ENCODE data around the gene AHNAK.
"Not testable (repeated sequence)": the region's sequence is repeated elsewhere in the genome, so short reads cannot be mapped to it uniquely, and the experiment has no call there.

Gene AHNAK

DNA sequence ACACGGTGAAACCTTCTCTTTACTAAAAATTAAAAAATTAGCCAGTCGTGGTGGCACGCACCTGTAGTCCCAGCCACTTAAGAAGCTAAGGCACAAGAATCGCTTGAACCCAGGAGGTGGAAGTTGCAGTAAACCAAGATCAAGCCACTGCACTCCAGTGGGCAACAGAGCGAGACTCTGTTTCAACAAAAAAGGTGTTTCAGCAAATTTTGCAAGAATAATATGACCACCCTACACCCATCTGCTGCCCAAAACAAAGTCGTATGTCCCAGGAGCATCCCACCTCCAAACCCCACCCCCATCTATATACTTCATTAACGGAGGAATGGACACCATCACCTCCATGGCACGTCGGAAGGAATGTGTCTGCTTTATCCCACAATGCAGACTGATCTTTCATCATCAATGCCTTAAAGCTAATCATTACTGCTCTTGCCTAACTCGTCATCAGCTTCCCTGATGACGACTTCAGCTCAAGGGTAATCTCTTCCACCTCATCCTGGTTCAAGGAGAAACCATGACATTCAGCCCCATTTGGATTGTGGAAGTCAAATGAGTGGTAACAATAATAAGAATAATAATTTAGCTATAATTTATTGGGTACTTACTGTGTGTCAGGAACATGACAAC, 93.7 kb downstream of the AHNAK start:
- no peak for DNase-seq

DNA sequence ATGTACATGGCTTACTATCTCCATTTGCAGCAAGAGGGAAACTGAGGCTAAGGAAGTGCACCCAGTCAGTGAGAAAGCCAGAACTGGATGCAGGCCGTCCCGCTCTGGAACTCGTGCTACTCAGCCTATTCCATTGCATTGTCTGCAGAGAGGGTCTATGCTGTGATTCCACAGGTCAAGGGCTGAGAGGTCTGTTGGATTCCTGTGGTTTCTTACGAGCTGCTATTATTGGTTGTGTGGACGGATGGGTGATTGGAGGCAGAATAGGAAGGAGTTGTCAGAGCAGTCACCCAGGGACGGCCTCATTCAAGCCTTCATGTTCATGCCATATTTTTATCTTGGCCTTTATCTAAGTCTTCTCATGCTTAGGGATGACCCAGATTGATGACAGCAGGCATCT, 94.3 kb downstream of the AHNAK start:
- DNase-seq = no peak

DNA sequence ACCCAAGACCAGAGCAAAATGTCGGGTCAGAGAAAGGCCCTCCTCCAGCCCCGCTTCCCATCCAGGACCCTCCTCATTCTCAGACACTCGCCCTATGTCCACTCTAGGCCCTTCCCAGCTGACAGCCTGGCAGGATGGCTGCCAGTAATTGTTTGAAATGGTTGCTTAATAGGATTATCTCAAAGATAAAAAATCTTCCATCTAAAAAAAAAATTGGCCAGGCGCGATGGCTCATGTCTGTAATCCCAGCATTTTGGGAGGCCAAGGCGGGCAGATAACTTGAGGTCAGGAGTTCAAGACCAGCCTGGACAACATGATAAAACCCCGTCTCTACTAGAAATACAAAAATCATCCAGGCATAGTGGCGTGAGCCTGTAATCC, 95.4 kb downstream of the AHNAK start:
- DNase-seq = no peak

DNA sequence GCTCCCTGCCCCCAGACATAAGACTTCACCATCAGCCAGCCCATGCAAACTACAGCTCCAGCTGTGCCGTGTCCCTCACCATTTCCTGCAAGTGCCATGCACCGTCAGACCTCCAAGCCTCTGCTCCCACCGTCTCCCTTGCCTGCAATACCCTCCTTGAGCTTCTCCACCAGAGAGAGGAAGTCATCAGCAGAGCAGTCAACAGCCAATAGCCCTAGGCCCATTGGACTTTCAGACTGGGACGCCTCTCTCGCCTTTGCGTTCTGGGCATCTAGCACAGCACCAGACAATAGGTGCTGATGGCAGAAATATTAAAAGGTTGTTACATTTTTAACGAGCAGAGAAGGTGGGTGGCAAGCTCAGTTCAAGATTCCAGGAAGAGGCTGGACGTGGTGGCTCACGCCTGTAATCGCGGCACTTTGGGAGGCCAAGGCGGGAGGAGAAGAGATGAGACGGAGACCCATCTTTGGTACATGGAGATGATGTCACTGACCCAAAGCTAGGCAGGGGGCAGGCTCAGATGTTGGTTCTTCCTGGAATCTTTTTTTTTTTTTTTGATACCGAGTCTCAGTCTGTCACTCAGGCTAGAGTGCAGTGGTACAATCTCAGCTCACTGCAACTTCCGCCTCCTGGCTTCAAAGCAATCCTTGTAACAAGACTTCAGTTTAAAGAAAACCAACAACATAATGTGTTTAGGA, 95.9 kb downstream of the AHNAK start:
- DNase-seq = no peak

DNA sequence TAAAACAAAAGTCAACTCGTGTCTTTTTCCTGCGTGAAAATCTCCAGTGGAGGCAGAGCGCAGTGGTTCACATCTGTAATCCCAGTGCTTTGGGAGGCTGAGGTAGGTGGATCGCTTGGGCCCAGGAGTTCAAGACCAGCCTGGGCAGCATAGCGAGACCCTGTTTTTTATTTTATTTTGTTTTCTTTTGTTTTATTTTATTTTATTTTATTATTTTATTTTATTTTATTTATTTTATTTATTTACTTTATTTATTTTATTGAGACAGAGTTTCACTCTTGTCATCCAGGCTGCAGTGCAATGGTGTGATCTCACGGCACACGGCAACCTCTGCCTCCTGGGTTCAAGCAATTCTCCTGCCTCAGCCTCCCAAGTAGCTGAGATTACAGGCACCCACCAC, 96.7 kb downstream of the AHNAK start:
- not testable (repeated sequence) for DNase-seq

DNA sequence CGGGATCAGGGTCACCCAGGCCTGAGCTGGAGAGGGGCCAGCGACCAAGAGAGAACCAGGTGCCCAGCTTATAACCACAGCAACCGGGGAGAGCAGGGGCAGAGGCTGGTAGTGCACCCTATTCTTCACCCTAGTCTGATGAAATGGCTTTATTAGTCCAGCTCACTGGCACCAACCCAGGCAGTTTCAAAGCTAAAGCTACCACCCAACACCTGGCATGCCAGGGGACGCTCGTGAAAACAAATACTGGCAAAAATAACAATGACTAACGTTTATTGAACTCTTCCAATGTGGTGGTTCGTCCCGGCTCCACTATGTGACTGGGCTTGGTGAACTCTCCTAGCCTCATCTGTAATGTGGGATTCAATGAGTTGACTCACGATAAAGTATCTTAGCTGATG, 97.2 kb downstream of the AHNAK start:
- DNase-seq = no peak

DNA sequence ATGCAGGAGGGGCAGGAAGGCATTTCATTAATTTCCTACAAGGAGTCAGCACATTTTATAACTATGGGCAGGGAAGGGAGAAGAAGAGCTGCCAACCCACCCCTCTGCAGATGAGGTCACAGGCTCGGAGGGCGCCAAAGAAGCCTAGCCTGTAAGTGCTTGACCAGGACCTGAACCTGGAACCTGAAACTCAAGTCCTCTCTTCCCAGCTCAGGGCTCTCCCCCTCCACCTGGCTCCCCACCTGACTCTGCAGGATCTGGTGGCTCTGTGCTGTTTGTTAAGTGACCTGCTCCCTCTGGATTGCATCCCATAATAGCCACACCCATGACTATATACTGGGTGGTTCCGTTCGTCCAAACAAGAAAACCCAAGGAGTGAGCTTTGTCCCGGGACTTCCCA, 100.5 kb downstream of the AHNAK start:
- no peak for DNase-seq

DNA sequence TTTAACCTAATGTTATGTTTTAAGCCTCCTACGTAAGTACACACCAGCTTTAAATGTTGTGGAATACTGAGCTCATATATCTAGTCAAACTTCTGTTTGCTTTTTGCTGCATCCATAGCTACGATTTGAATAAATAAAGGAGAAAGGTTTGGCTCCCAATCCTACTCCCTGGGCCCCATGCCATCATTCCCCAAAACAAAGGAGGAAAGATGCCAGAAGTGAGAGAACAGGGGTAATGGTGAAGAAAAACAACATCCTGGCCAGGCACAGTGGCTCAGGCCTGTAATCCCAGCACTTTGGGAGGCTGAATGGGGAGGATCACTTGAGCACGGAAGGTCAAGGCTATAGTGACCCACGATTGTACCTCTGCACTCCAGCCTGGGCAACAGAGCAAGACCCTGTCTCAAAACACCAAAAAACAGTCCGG, 101.3 kb downstream of the AHNAK start:
- DNase-seq = no peak

DNA sequence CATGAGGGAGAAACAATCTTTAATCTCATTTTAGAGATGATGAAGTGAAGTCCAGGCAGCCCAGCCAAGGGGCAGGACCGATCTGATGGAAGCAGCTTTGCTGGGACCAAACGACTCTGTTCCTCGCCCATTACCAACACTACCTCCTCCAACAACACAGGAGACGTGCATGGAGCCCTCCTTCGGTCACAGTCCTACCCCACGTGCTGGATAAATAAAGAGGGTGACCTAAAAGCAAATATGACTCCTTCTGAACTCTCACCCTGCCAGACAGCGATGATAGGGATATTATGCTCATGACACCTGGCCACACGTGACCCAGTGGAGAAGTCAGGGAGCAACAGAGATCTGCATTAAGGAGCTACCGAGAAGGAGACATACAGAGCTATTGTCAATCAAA, 101.8 kb downstream of the AHNAK start:
- peak; percentile 60 for DNase-seq

DNA sequence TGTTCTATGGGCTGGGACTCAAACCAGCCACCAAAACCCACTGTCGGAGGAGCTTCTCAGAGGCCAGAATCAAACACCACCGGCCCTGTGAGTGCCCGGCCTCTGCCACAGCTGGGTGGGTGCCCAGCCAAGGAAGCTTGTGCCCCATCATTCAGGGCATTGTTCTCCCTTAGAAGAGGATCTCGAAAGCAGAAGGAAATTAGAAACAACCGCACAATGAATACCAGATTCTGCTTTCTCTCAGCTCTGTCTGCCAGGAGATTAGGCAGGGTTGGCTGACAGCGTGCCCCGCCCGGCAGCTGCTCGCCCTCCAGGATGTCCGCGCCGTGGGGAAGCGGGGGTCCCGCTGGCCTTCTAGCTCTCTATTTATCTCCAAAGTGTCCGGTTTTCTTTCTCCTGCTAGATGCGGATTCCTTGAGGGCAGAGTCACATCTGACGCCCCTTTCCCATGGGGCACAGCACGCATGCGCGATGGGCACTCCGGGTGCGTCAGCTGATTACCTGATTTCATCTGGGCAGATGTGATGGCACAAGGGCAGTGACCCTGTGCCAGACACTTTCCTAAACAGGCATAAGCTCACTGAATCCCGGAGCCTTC, 102.3 kb downstream of the AHNAK start:
- peak; percentile 92 for DNase-seq

DNA sequence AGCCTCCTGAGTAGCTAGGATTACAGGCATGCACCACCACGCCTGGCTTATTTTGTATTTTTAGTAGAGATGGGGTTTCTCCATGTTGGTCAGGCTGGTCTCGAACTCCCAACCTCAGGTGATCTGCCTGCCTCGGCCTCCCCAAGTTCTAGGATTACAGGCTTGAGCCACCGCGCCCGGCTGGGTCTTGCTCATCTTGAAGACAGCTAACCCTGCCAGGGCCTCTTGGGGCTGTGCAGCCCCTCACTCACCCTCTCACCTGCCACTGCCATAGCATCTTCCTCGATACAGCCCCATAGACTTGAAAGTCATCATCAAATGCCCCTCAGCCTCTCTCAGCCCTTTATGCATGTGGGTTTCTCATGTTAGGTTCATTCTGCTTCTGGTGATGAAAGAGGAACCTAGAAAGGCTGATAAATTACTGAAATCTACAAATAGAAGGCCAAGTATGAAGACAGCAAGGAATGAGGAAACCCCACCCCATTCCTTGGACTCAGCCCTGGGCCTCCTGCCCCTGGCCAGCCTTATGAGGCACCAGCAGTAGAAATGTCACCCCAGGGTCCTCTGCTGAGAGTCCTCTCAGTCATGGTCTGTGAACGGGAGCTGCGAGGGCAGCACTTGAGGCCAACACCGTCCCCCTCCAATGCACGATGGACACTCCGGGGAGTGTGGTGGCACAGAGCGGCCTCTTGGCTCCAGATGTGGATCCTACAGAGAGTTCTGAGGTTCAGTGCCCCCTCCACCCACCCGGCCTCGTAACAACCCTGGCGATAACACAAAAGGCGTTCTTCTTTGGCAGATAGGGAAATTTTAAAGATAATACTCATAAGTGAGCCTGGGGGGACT, 103.0 kb downstream of the AHNAK start:
- no peak for DNase-seq

DNA sequence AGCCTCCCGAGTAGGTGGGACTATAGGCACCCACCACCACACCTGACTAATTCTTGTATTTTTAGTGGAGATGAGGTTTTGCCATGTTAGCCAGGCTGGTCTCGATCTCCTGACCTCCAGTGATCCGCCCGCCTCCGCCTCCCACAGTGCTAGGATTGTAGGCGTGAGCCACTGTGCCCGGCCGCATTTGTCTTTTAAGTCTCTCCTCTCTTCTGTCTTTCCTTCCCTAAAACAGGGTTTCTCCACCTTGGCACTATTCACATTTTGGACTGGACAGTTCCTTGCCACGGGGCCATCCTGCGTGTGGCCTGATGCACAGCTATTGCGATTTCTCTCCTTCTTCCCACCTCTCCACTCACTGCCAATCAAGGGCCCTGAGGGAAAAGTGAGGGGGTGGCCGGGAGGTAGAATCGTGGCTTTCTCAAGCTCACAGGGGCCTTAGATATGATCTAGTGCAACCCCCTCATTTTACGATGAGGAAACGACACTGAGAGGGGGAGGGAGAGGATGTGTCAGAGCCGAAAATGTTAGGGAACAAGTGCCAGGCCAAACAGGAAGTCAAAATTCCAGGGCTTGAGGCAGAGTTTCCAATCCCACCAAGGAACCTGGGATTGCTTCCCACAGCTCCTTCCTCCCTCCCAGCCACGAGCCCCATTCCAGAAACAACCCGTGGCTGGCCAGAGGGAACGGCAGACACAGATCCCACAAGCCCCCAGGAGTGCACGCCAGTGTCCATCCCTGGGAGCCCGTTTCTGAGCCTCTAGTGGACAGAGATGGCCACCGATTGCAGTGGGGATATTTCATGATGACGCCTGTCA, 106.6 kb downstream of the AHNAK start:
- no peak for DNase-seq

DNA sequence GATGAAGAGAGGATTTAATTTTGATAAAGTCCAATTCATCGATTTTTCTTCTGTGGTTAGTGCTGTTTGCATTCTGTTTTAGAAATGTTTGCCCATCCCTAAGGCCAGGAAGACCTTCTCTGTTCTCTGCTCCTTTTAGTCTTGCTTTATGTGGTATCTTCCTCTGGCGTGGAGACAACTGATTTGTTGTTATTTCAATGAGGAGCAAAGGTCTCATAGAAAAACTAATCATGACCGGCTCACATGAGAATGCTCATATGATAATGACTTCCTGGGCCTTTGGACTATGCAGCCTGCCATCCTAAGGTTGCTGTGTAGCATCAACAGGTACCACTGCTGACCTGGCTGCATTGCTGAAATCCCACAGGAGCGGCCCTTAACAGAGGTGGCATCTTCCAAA, 108.0 kb downstream of the AHNAK start:
- peak; percentile 62 for DNase-seq

DNA sequence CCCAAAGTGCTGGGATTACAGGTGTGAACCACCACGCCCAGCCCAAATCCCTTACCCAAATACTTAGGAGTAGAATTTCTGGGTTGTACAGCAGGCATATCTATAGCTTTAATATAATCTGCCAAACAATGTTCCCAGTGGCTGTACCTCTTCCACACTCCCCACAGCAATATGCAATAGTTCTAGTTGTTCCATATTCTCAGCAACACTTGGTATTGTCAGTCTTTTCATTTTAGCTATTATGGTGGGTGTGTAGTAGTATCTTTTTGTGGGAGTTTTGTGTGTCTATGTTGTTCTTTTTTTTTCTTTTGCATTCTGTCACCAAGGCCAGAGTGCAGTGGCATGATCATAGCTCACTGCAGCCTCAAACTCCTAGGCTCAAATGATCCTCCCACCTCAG, 109.0 kb downstream of the AHNAK start:
- no peak for DNase-seq

DNA sequence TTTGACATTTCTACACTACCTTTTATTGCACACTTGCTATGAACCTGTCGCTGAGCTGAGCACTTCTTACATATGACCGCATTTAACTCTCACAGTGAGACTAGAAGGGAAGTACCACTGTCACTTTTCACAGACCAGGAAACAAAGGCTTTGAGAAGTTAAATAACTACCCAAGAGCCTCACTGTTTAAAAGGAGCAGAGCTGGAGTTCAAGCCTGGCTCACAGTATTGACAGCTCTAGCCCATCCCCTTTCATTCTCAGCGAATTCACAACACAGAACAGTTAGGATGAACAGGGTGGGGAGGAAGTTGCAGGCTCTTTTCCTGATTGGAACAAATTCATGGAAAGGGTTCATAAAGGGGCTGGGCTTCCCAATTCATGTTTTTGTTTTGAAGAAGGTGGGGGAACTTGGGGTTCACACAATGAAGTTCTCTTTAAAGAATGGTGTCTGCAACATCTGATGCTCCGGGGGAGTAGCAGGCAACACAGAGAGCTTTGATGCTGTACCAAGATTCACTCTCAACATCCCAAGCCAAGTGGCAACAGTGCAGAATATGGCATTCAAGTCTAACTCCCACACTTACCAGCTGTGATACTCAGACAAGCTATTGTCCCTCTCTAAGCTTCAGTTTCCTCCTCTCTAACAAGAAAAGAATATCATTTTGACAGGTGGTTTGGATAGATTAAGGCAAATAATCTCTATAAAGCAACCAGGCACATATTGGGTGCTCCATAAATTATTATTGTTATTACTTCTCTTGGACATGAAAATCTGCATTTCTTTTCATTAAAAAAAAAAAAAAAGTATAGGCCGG, 110.6 kb downstream of the AHNAK start:
- DNase-seq = no peak

DNA sequence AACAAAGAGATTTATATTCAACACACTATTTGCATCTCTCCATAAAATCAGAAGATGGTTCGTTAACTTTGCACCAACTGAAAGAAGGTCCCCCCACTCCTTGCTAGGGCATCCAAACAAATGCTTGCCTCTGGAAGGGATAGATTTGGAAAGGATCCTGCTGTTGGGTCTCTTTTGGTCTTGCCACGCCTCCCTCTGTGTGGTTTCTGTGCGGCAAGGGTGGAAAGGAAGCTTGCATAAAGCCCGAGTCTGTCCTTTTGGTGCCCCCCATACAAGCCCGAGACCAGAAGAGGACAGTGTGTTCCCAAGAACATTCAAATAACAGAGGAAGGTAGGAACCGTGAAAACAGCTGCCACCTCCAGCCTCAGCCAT, 112.7 kb downstream of the AHNAK start:
- no peak for DNase-seq

DNA sequence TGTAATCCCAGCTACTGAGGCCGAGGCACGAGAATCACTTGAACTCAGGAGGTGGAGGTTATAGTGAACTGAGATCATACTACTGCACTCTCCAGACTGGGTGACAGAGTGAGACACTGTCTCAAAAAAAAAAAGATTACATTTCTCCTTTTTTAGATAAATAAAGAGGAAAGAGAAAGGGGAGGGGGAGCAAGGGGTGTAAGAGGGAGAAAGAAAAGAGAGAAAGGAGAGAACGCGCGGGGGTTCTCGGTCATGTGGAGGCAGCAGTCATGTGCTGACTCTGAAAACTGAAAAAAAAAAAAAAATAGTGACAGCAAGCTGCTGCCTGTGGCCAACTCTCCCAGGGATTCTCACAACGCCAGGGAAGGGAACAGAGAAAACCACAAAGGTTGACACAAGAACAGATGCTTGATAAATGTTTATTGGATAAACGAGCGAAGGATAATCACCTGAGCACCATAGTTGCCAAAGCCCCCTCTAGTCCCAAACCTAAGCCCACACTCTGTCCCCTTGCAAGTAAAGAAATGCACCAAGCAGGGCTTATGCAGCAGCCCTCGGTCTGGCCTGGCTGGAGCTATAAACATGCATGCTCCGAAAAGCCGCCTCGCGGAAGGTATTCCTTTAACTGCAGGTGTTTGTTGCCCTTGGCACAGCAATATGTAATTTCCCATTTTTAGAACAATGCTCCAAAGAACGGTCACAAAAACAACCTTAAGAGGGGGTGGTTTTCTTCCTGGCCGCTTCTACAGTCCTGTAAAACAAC, 113.3 kb downstream of the AHNAK start:
- no peak for DNase-seq

DNA sequence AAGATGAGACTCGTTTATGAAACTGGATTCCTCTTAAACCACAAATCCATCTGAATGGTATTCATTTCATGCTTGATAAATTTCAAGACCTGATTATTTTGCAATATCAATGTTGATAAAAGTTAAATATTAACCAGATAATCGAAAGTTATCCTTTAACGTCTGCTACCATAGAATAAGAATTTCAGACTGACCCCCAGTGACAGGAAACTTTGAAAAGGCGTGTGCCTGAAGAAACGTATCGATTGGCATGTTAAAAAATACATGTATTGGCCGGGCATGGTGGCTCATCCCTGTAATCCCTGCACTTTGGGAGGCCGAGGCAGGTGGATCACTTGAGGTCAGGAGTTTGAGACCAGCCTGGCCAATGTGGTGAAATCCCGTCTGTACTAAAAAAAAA, 113.9 kb downstream of the AHNAK start:
- DNase-seq = no peak

DNA sequence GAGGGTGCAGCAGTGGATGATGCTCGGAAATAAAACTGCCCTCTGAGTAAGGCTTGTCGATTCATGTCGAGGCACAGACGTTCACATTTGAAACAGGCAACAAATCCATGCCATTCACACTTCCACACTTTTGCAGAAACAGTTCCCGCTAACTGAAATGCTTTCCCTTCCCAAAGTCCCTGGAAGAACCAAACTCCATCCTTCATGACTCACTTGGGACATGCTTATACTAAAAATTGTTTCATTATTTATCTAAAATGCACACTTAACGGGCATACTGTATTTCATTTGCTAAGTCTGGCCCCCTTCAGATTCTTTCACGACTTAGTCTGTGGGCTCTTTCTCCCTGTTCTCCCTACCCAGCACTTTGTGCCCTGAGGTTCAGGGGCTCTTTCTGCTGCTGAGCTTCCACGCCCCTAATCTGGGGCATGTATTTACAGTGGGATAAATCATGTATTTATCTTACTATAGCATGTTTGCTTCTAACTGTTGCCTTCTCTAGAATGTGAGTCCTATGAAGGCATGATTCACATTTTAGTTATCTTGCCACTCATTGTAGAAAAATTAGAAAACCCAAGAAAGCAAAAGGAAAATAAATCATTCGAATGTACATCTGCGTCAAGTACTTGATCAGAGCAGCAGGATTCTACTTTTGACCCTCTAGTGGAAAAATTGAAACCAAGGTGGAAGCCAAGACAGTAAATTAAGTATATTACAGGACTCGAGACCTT, 115.3 kb downstream of the AHNAK start:
- no peak for DNase-seq

DNA sequence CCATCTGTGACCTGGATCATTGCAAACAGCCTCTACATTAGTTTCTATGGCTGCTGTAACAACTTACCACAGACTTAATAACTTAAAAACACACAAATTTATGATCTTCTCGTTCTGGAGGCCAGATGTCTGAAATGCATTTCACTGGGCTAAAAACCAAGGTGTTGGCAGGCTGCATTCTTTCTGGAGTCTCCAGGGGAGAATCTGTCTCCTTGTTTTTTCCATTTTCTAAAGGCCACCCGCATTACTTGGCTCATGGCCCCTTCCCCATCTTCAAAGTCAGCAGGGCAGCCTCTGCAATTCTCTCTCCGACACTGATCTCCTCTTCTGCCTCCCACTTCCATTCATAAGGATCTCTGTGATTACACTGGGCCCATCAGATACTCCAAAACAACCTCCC, 116.2 kb downstream of the AHNAK start:
- DNase-seq = no peak
